GM19238 (cell line): ENCODE measurements around the gene SYT2.
"Not testable (repeated sequence)": the region's sequence is repeated elsewhere in the genome, so short reads cannot be mapped to it uniquely, and the experiment has no call there.

Experiments used
- DNase-seq: peaks from one replicate; pipeline ENCODE4 v3.0.0; 2011; ENCODE audit warnings: low spot score; ENCODE audit not compliant: insufficient read length

The SYT2 gene

DNA sequence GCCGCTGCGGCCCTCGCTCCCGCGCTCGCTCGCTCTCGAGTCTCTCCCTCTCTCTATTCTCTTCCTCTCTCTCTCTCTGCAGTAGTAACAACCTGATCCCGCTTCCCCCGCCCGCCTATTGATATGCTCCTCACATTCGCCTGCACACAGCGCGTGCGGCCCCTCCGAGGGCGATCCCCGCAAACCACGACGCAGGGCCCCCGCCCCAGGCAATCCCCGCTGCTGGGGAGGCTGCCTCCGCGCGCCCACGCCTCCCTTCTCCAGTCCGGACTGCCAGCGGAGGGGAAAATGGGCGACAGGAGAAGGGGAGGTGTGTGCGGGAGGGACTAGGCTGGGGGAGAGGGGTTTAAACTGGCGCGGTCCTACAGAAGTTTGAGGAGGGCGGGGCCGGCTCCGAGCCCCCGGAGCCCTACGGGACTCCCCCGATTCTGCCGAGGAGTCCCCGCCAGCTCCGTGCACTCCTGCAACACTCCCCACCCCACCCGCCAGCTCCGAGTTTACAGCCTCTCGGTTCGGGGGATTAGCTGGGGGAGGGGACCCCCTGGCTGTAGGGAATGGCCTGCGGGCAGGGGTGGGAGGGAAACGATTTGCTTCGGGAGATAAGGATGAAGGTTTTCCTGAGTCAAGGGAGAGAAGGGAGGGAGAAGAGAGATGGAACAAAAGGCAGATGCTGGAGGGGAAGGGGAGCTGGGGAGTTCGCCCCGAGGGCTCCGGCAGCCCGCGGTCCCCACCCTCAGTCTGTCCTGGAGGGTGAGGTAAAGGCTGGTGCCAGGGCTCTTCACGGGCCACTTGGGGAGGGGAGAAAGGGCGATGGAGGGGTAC is 66.6 kb downstream of the SYT2 start:
- no peak for DNase-seq

DNA sequence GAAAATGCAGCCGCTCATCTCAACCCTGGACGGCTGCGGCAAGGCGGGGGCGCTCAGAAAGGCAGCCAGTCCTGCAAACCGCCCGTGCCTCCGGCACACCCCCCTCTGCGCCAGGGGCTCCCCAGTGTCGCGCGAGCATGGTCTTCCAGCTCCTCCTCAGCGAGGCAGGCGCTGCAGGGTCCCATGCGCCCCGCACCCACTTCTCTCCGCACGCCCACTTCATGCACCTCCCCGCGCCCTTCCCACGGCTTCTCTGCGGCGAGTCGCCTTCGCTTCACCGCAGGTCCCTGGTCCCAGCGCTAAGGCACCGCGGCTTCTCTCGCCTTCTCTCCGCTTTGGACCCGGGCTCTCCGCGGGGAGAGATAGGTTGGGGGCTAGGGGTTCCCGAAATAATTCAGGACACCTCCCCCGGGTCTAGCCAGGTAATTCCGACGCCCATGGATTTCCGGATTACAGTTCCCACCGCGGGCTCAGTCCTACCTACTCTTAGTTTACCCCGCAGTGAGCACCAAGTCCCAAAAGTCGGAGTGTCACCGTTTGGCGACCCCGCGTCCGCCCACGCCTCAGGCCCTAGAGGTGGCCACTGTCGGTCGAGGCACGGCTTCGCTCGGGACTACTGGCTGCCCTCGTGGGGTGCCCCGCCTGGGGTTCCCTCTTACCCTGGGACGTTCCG is 67.5 kb downstream of the SYT2 start:
- DNase-seq: no peak

DNA sequence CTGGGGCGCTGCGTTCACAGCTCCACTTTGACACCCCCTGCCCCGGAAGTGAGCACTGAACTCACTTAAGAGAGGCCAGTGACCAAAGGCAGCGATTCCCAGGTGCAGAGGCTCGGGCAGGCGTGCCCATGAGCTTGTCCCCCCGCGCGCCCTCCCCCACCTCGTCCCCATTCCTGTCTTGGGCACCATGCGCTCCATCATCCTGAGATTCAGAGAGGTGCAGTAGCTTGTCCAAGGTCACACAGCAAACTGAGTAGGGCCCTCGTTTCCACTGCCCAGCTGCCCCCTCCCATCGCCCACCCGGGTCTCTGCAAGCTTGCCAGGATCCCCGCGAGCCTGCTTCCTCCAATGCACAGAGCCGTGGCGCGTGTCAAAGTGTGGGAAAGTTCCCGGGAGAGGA is 68.0 kb downstream of the SYT2 start:
- DNase-seq: no peak

DNA sequence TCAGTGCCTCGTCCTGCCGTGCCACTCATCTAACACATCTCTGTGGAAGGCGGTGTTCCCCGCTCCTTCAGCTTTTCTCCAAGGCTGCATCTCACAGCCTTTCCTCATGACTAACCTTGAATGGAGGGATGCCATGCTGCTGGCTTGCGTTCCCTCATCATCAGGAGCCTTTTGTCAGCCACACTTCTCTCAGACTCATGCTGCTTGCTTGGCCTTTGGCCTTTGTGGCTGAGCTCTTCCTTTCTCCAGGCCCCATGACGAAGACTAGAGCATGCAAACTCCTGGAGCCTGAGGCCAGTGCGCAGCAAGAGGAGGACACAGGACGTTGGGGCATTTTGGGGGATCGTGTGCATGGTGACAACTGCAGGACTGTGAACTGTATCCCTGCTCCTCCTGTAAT is 70.8 kb downstream of the SYT2 start:
- no peak for DNase-seq

DNA sequence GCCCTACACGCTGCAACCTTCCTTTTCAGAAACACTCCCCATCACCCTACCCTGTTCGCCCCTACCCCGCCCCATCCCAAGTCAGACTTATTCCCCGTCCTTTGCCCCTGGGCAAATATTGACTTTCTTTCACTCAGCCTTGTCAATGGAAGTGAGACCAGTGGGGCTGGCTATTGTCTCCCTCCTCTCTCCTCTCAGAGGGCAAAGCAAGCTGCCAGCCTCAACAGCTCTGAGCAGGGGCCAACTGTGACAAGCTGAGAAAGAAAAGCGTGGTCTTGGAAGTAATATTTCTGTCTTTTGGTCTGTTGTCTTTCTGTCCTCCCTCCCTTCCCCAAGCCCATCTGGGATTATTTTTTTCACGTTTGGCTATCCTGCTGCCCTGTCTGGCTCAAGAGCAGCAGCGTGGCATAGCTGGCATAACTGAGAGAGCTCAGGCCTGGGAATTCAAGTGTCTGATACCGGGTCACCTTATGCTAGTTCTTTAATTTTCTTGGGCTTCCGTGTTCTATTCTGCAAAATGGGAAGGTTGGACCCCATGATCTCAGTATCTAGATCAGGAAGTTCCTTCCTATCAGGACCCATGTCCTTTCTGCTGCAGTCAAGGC is 71.5 kb downstream of the SYT2 start:
- DNase-seq: not testable (repeated sequence)

DNA sequence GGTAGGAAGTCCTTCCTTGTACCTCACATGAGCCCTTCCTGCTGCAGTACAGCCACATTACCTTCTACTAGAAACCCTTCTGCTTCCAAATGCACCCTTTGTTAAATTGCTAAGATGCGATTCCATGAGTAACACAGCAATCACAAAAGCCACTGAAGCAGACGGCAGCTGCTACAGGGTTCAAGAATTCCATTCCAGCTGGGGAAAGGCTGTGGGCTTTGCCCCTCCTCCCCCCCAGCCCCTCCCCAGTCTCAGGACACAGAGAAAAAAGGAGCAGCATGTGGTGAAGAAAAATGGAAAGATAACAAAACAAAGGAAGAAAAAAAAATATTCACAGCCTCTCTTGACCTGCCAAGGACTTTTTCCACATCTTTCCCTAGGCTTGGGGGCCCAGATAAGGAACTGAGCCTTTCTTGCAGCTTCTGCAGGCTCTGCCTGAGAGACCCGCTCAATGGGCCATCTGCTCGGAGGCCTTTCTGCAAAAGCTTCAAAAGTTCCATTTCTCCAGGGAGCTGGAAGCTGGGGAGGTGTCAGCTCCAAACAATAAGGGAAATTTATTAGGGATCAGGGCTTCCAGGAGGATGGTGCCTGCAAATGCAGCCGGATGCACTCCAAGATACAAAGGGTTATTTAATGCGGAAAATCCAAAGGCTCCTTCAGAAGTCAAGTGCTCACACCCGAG is 72.1 kb downstream of the SYT2 start:
- no peak for DNase-seq

DNA sequence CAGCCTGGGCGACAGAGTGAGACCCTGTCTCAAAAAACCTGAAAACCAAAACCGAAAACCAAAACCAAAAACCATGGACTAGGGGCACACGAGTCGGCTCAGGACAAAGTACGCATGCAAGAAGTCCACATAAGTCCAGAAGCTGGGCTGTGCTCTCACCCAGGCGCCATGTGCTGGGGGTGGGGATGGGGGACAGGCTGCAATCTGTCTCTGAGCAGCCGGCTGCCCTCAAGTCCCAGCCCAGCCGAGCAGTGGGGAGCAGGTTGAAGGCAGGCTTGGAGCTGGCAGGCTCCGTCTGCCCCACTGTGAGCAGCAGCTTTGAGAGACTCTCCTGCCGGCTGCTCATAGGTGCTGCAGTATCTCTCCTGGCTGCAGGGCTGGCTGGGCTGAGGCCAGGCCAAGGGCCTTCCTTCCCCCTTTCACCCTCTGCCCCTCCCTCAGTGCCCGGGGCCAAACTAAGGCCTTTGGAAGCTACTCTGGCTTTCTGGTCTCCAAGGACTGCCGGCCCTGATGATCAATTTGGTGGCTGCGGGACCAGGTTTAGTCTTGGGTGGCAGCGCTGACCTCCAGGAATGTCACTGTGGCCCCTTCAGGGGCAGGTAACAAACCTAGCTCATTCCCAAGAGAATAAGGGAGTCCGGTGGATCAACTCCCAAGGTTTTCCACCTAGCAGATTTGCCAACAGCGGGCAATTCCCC is 72.8 kb downstream of the SYT2 start:
- not testable (repeated sequence) for DNase-seq

DNA sequence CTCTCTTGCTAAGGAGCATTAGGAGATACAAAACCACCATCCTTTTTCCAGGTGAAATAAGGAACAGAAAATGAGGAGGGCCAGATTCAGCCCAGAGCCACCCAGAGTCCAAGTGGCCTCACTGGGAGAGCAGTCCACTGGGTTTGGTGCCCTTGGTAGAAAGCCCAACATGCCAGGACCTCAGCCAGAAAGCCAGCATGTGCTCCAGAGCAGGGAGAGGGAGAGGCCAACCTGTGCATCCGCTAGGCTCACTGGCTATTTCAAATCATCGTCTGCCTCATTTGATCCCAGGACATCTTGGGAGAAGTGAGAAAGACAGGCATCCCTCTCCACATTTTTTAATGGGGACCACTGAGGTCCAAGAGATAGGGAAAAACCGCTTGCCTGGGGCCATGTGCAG is 74.1 kb downstream of the SYT2 start:
- not testable (repeated sequence) for DNase-seq

DNA sequence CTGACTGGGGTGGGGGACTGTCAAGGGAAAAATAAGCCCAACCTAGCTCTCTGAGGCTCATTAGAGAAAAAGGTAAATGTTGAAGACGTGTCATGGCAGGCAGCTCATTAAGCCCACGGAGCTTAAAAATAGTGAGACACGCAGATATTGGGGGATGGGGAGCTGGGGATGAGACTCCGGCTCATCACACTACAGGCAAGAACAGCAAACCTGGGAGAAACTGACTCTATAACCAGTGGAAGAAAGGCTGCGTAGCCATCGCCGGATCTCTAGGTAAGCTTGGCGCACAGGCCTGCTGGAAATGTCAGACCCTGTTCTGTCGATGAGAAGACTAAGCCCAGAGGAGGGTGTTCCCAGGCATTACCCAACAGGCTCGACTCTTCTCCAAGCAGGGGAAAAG is 78.0 kb downstream of the SYT2 start:
- no peak for DNase-seq

DNA sequence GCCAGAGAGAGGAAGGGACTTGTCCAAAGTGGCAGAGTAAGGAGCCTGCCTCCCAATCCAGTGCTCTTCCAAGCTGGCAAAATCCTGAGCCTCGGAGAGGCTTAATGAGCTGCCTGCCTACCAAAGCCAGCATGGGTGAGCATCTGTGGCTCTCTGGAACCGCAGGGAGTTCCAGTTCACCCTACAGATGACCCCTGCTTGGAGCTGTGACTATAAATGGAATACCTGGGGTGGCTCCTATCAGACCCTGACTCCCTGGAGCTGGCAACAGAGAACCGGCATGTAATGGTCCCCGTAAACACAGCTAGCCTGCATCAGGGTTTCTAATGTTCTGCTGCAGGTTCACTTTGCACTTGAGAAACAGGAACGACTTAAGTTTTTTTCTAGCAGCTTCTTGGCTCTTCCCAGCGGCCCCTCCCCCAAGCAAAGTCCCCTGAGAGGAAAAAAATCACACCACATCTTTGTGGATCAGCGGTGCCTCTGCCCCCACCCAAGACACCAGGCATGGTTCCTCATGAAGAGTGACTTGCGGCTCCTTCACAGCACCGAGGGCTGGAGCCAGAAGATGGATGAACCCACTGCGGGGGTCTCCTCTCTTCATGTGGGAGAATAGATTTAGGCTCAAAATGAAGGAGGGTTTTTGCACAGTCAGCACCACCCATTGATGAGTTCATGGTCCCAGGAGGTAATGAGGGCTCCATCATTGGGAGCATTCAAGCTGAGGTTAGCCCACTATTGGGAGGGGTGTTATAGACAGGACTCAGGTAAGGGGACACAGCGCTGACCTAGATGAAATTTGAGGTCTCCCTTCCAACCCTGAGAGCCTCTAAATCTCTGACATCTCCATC is 79.0 kb downstream of the SYT2 start:
- no peak for DNase-seq

DNA sequence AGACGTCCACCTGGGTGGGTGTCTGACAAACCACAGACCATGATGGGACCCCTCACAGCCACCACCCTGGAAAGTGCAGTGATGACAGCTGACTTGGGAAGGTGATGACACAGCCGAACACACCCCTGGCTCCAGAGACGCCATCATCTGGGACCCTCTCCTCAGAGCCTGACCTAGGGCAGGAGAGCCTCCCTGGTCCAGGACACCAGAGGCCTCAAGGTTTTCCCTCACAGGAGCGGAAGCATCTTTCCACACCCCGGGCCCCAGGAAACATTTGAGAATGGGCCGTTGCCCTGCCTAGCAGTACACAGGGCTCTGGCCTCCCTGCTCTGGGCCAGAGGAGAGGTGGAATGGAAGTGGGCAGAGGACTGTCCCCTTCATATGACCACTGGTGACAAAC is 79.7 kb downstream of the SYT2 start:
- DNase-seq: no peak

DNA sequence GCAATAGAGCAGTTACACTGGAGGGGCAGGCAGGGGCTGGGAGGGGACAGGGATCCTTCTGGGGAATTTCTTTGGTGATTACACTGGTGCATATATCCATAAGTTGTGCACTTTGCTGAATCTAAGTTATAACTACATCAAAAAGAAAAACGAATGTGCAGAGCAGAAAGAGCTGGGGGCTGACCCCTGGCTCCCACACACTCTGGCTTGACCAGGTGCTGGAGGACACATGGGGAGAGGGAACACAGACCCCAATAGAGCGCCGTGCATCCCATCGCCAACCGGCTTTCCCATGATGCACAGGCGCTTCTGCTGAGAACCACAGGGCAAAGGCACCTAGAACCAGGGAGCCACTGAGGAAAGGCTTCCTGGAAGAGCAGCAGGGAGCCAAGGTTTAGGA is 80.2 kb downstream of the SYT2 start:
- not testable (repeated sequence) for DNase-seq

DNA sequence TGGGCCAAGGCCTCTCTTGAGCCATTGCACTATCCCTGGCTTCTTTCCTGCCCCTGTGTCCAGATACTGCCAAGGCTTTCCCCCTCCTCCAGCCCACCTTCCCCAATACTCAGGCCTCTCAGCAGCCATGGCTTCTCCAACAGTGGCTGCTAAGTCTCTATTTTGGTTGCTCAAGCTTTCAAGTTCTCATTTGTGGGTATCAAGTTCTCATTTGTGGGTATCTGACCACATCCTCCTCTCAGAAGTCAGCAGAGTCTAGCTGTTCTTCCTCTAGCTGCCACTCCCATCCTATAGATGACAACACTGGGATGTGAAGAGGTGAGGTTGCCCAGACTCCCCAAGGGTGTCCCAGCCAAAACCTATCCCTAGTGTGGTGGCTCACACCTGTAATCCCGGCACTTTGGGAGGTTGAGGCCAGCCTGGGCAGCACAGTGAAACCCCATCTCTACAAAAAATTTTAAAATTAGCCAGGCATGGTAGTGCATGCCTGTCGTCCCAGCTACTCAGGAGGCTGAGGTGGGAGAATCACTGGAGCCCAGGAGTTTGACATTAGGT is 80.9 kb downstream of the SYT2 start:
- DNase-seq: not testable (repeated sequence)

DNA sequence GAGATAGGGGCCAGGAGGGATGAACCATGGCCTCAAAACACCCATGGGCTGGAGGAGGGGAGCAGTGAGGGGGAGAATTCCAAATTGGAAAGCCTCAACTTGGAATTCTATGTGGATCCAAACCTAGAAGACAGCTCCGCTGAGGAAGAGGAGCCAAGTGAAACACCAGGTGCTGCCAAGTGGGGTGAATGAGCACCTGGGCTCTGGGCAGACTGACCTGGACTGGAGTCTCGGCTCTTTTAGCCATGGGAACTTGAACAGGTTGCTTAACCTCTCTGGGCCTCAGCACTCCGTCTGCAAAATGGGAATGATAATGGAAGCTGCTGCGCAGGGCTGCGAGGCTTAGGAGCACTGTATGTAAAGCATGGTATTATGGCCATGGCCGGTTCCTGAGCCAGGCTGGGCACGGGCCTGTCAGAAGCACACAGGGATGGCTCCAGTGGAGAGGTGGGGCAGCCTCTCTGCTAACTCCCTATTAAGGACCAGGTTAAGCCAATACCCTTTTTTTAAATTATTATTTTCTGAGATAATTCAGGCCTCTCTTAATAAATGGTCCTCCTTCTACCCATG is 81.5 kb downstream of the SYT2 start:
- no peak for DNase-seq

DNA sequence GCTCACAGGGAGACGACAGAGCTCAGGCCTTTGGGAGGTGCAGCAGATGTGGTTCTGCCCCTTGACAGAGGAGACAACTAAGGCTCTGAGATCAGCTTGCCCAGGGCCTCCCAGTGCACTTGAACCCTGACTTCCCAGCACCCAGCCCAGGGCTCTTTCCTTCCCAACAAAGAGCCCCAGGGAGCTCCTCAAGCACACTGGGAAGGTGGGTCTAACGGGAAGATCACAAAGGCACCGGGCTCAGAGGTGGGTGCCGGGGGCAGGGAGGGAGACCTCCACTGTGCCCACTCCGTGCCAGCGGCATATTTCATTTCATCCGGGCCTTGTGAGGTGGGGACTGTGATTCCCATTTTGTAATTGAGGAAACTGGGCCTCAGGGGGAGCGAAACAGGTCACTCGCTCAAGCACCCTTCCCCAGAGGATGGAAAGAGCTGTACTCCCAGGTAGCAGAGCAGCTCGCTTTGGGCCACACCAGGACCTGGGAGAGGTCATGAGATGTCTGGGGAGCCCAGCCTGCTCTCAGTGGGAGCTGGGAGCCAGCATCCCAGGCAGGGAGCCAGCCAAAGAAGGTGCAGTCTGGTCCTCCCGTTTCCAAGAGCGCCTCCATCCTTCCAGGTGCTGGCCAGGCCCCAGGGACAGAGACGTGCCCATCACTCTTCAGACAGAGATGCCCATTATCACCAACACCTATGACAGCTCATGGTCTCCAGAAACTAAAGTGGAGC is 82.3 kb downstream of the SYT2 start:
- DNase-seq: no peak

DNA sequence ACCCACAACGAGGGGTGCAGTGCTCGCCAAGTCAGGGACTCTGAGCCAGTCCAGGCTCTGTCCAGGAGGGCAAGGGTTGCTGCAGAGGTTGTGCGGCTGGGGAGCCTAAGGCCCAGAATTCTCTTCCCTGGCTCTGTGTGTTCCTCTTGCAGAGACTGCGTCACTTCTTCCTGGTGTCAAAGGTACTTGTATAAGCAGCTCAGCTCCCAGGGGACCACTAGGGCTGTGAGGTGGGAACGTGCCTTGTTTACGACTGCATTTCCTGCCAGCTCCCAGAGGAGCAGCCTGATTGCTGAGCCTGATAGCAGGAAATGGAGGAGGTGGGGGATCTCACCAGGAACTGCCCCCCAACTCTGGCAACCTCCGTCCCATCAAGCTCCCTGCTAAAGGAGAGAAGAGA is 83.2 kb downstream of the SYT2 start:
- not testable (repeated sequence) for DNase-seq

DNA sequence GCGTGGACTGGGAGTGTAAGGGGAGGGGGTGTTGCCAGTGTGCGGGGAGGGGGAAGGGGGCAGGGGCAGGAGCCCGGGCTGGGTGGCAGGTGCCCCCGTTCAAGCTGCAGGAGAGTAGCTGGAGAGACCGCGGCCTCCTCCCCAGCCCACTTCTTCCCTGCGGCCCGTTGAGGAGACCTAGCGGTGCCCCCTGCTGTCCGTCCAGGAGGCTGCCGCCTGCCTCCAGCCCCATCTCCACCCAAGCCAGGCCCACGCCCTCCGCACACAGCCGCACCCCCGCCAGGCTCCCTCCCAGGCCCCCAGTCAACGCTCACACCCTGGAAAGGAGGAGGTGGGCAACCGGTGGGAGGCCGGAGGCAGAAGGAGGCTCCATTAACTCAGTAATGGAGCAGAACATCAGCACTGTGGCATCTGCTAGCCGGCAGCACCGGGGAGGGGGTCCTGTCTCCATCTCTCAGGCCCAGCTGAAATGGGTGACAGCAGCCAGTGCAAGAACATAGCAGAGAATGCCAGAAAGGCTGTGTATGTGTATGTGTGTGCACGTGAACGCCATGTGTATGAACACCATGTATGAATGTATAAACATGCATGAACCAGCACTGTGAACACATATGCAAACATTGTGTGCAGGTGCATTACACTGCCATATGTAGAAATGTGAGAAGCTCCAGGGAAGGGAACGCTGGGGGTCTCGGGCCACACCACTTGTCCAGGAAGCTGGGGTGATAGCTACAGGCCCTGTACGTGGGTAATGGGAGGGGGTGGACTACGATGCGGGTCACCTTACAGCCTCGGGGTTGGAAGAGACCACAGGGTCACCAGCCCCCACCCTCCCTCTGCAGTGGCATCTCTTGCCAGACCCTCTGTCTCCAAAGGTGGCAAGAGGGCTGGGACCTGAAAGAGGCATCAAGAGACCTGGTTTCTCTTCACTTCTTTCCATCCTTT is 84.6 kb downstream of the SYT2 start:
- peak; percentile 62 for DNase-seq

DNA sequence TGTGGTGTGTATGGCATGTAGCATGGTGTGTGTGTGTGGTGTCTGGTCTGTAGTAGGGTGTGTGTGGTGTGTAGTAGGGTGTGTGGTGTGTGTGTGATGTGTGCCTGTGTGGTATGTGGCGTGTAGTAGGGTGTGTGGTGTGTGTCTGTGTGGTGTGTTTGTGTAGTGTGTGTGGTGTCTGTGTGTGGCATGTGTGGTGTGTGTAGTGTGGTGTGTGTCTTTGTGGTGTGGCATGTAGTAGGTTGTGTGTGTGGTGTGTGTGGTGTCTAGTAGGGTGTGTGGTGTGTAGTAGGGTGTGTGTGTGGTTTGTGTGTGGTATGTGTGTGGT is 85.5 kb downstream of the SYT2 start:
- DNase-seq: no peak
